Panc1 (cell line): ENCODE measurements around the gene ENOPH1.

ENCODE experiments used
- POLR2AphosphoS5 ChIP-seq: IDR thresholded peaks from 2 replicates; pipeline ENCODE4 v1.6.1; 2012; ENCODE audit warnings: mild to moderate bottlenecking, low read depth, low read length, moderate library complexity
- SIN3A ChIP-seq: IDR thresholded peaks from 2 replicates; pipeline ENCODE4 v1.6.1; 2012; ENCODE audit warnings: low read depth, mild to moderate bottlenecking, low read length, moderate library complexity, borderline replicate concordance; ENCODE audit not compliant: insufficient read depth
- TCF7L2 ChIP-seq: IDR thresholded peaks from 2 replicates; pipeline ENCODE4 v1.6.1; 2011; ENCODE audit warnings: mild to moderate bottlenecking, low read depth, low read length, inconsistent platforms
- TF ChIP-seq, protein P1 (sequence below): fragments of 450-650 bp; IDR thresholded peaks from 2 replicates; pipeline ENCODE4 v1.5.1; 2017; ENCODE audit warnings: mild to moderate bottlenecking
- TF ChIP-seq, protein P2 (sequence below), 2 experiments: IDR thresholded peaks; 2 replicates each; pipeline ENCODE4 v1.6.1; 2011 to 2012; ENCODE audit warnings: low read depth in 2 of 2, control low read depth in 1 of 2, low read length in 1 of 2, mild to moderate bottlenecking in 1 of 2, moderate library complexity in 1 of 2; ENCODE audit not compliant: insufficient read depth in 1 of 2

DNA sequence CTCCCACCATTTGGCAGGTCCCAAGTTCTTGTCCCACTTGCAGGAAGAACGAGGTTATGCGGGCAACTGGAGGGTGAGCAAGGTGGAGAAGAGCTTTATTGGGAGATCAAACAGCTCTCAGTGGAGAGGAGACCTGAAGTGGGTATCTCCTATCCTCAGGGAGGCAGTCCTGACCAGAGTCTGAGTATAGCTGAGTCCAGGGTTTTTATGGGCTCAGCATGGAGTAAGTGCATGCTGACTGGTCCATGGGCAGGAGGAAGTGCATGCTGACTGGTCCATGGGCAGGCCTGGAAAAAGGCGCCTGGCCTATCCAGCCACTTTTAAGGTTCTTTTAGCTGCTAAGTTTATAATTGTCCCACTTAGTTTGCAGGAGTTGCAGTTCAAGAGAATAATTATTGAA is 49.2 kb upstream of the ENOPH1 start:
- TF ChIP-seq, protein P1, sequence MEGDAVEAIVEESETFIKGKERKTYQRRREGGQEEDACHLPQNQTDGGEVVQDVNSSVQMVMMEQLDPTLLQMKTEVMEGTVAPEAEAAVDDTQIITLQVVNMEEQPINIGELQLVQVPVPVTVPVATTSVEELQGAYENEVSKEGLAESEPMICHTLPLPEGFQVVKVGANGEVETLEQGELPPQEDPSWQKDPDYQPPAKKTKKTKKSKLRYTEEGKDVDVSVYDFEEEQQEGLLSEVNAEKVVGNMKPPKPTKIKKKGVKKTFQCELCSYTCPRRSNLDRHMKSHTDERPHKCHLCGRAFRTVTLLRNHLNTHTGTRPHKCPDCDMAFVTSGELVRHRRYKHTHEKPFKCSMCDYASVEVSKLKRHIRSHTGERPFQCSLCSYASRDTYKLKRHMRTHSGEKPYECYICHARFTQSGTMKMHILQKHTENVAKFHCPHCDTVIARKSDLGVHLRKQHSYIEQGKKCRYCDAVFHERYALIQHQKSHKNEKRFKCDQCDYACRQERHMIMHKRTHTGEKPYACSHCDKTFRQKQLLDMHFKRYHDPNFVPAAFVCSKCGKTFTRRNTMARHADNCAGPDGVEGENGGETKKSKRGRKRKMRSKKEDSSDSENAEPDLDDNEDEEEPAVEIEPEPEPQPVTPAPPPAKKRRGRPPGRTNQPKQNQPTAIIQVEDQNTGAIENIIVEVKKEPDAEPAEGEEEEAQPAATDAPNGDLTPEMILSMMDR = no peak
- TF ChIP-seq SIN3A = no peak
- no peak for TF ChIP-seq POLR2AphosphoS5
- TF ChIP-seq, protein P2, sequence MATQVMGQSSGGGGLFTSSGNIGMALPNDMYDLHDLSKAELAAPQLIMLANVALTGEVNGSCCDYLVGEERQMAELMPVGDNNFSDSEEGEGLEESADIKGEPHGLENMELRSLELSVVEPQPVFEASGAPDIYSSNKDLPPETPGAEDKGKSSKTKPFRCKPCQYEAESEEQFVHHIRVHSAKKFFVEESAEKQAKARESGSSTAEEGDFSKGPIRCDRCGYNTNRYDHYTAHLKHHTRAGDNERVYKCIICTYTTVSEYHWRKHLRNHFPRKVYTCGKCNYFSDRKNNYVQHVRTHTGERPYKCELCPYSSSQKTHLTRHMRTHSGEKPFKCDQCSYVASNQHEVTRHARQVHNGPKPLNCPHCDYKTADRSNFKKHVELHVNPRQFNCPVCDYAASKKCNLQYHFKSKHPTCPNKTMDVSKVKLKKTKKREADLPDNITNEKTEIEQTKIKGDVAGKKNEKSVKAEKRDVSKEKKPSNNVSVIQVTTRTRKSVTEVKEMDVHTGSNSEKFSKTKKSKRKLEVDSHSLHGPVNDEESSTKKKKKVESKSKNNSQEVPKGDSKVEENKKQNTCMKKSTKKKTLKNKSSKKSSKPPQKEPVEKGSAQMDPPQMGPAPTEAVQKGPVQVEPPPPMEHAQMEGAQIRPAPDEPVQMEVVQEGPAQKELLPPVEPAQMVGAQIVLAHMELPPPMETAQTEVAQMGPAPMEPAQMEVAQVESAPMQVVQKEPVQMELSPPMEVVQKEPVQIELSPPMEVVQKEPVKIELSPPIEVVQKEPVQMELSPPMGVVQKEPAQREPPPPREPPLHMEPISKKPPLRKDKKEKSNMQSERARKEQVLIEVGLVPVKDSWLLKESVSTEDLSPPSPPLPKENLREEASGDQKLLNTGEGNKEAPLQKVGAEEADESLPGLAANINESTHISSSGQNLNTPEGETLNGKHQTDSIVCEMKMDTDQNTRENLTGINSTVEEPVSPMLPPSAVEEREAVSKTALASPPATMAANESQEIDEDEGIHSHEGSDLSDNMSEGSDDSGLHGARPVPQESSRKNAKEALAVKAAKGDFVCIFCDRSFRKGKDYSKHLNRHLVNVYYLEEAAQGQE (IDR thresholded peaks at IDR 0.05; ENCODE audit: insufficient read depth in 1 of 2, low read depth in 2 of 2, low read length in 1 of 2) = no peak
- no peak for TF ChIP-seq TCF7L2
